SK-N-SH (cell line): ENCODE data around the gene NTSR1.

Experiments used
- CHD2 ChIP-seq: fragments of 150-350 bp; IDR thresholded peaks from 2 replicates; pipeline ENCODE4 v1.6.1; 2018; ENCODE audit warnings: low read length; ENCODE audit not compliant: partially characterized antibody
- CTCF ChIP-seq: fragments of 200-600 bp; sonication (generic); IDR thresholded peaks from 2 replicates; pipeline ENCODE4 v1.6.1; 2017; ENCODE audit warnings: antibody characterized with exemption, mild to moderate bottlenecking, moderate library complexity
- ELF1 ChIP-seq: IDR thresholded peaks from 2 replicates; pipeline ENCODE4 v1.4.0; 2012
- GABPA ChIP-seq: IDR thresholded peaks from 2 replicates; pipeline ENCODE4 v1.4.0; 2012; ENCODE audit warnings: low read depth, mild to moderate bottlenecking
- MAX ChIP-seq: IDR thresholded peaks from 2 replicates; pipeline ENCODE4 v1.4.0; 2012; ENCODE audit warnings: low read depth
- RAD21 ChIP-seq: IDR thresholded peaks from 2 replicates; pipeline ENCODE4 v1.6.1; 2012; ENCODE audit warnings: mild to moderate bottlenecking, low read length
- REST ChIP-seq: IDR thresholded peaks from 2 replicates; pipeline ENCODE4 v1.6.1; 2012; ENCODE audit warnings: mild to moderate bottlenecking, low read depth, low read length, moderate library complexity
- SIN3A ChIP-seq: IDR thresholded peaks from 2 replicates; pipeline ENCODE4 v1.6.1; 2012; ENCODE audit warnings: low read depth, mild to moderate bottlenecking, low read length, moderate library complexity, borderline replicate concordance
- TEAD4 ChIP-seq: IDR thresholded peaks from 2 replicates; pipeline ENCODE4 v1.4.0; 2012; ENCODE audit warnings: mild to moderate bottlenecking, borderline replicate concordance; ENCODE audit not compliant: insufficient read depth
- TF ChIP-seq, protein P1 (sequence below): fragments of 150-350 bp; IDR thresholded peaks from 2 replicates; pipeline ENCODE4 v1.6.1; 2017; ENCODE audit warnings: antibody characterized with exemption, low read length, low read depth, borderline replicate concordance
- TF ChIP-seq, protein P2 (sequence below): IDR thresholded peaks from 2 replicates; pipeline ENCODE4 v1.4.0; 2012; ENCODE audit warnings: low read depth, borderline replicate concordance

GRCh38 chr20:62688083-62688482, 20.6 kb upstream of the NTSR1 start:
- TF ChIP-seq CTCF (no peak), MAX (no peak), TEAD4 (no peak), CHD2 (no peak), RAD21 (no peak), REST (no peak), ELF1 (no peak), SIN3A (no peak), GABPA (no peak)
- TF ChIP-seq, protein P1, sequence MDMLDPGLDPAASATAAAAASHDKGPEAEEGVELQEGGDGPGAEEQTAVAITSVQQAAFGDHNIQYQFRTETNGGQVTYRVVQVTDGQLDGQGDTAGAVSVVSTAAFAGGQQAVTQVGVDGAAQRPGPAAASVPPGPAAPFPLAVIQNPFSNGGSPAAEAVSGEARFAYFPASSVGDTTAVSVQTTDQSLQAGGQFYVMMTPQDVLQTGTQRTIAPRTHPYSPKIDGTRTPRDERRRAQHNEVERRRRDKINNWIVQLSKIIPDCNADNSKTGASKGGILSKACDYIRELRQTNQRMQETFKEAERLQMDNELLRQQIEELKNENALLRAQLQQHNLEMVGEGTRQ: no peak
- TF ChIP-seq, protein P2, sequence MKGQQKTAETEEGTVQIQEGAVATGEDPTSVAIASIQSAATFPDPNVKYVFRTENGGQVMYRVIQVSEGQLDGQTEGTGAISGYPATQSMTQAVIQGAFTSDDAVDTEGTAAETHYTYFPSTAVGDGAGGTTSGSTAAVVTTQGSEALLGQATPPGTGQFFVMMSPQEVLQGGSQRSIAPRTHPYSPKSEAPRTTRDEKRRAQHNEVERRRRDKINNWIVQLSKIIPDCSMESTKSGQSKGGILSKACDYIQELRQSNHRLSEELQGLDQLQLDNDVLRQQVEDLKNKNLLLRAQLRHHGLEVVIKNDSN: no peak
